Heart left ventricle (tissue), 16 donors: ENCODE data around the gene FBXL17. TPM values are rescaled to one million over a fixed set of nuclear protein-coding genes. Genes with fewer than 3 reads are reported as not detected.

ENCODE experiments used
- ATAC-seq, 4 donors: fragments of 200-7000 bp; cut with Tn5 transposase; one replicate each; pipeline ENCODE4 v1.9.1; 2020 to 2022; ENCODE audit warnings: moderate library complexity in 4 of 4, mild to moderate bottlenecking in 3 of 4, moderate number of reproducible peaks in 1 of 4
- DNase-seq, 5 donors: peaks; one replicate each; pipeline ENCODE4 v3.0.0-alpha.2; 2020
- H3K27ac ChIP-seq, 12 donors: fragments of 200-600 bp; sonication (generic) in 4 of 12; one replicate each; pipeline versions ENCODE4 v1.5.0 to v1.8.0; 2016 to 2022; ENCODE audit warnings: mild to moderate bottlenecking in 2 of 12
- H3K27me3 ChIP-seq, 9 donors: fragments of 200-600 bp; sonication (generic) in 2 of 9; one replicate each; pipeline versions ENCODE4 v1.5.1 to v1.8.0; 2016 to 2022; ENCODE audit warnings: mild to moderate bottlenecking in 3 of 9
- H3K36me3 ChIP-seq, 9 donors: fragments of 200-600 bp; sonication (generic) in 2 of 9; one replicate each; pipeline versions ENCODE4 v1.5.0 to v1.8.0; 2018 to 2022; ENCODE audit warnings: mild to moderate bottlenecking in 2 of 9
- H3K4me1 ChIP-seq, 12 donors: fragments of 200-600 bp; sonication (generic) in 4 of 12; one replicate each; pipeline versions ENCODE4 v1.5.0 to v1.8.0; 2016 to 2022; ENCODE audit warnings: mild to moderate bottlenecking in 3 of 12
- H3K4me3 ChIP-seq, 12 donors: fragments of 200-600 bp; sonication (generic) in 4 of 12; one replicate each; pipeline versions ENCODE4 v1.5.0 to v1.8.0; 2017 to 2022; ENCODE audit warnings: mild to moderate bottlenecking in 9 of 12, moderate library complexity in 4 of 12
- H3K9me3 ChIP-seq, 12 donors: fragments of 200-600 bp; sonication (generic) in 4 of 12; one replicate each; pipeline versions ENCODE4 v1.5.0 to v1.8.0; 2016 to 2022; ENCODE audit warnings: mild to moderate bottlenecking in 1 of 12
- POLR2A ChIP-seq, 2 donors: fragments of 450-650 bp; IDR thresholded peaks; one replicate each; pipeline ENCODE4 v1.6.1; 2017; ENCODE audit warnings: antibody characterized with exemption in 2 of 2, mild to moderate bottlenecking in 2 of 2, moderate library complexity in 2 of 2
- WGBS, 4 donors: extraction: QIAGEN DNeasy Blood & Tissue Kit in 2 of 4; methylation state at CpG; one replicate each; pipeline versions ENCODE4 v1.1.5 to v1.1.7; 2013 to 2018; 5-methylcytosine and 5-hydroxymethylcytosine counted together
- intact Hi-C, 10 donors: fragments of 100-400 bp; cut with DNase I; formaldehyde crosslinking; loops; one replicate each; pipeline versions ENCODE4 v1.11.1 to v1.14.2; 2022
- polyA plus RNA-seq, 2 donors: library from polyadenylated mRNA; stranded (reverse); fragments of 200-250 nt; gene quantifications; one replicate each; pipeline ENCODE4 v1.2.3, GENCODE V29; 2013
- total RNA-seq, 9 donors: library from RNA; depleted of rRNA in 2 of 9; stranded (reverse); fragments of >200 nt in 2 of 9; fragmentation: NEBNext Ultra II Directional in 3 of 9; extraction: Animal tissue kit (Norgen Biotek cat#: 25700) in 3 of 9; gene quantifications; one replicate each; pipeline versions ENCODE4 v1.1.0 to v1.2.4, GENCODE V29; 2016 to 2023
- TF ChIP-seq, protein P1 (sequence below), 12 donors: fragments of 200-600 bp; sonication (generic) in 4 of 12; IDR thresholded peaks; one replicate each; pipeline versions ENCODE4 v1.5.0 to v1.8.0; 2018 to 2022; ENCODE audit warnings: antibody characterized with exemption in 12 of 12, mild to moderate bottlenecking in 5 of 12
- donor health status: ischemic (EF 13 %, LVEDD 7.1; RV severe dilation, severe dysfunction).
- donor health status: healthy with polysubstance abuse.
- donor health status: DM: no; HTN: yes; CAD: no.
- donor health status: DM: no; HTN: no; CAD: no.
- donor health status: ischemic (EF 25% LVEDD 6.9; RV normal size, moderate dysfunction).
- donor health status: ischemic (EF 25% LVEDD 5.7; RV mildly dilated, moderate dysfunction).
- donor health status: healthy.
- donor health status: DM: yes; HTN: yes; CAD: no.
- donor health status: ischemic (EF 35%, LVEDD 5.7; RV mildly dilated, moderate dysfunction).
- donor health status: nonischemic (EF 11% LVEDD 7.7; RV severe dilation, severe dysfunction).
- donor health status: DM: yes; HTN: yes; CAD: no.
- donor health status: PGD.
- donor health status: ischemic (EF 29% LVEDD 5.4; RV normal size, mild dysfunction).
- donor health status: nonischemic (EF 23%, LVEDD 6.1; RV moderate dilation, normal function).

The FBXL17 gene
- total and polyA plus RNA-seq, 11 donors, result 10.2 to 39.4 (median 33.1) TPM

- H3K36me3 ChIP-seq, result no peaks in the 10 kb centered on the region
- no peaks in the 10 kb centered on the region for H3K9me3 ChIP-seq
- no peak overlapping the region for H3K27ac ChIP-seq
- TF ChIP-seq POLR2A (IDR thresholded peaks at IDR 0.05), result no peak
- TF ChIP-seq, protein P1, sequence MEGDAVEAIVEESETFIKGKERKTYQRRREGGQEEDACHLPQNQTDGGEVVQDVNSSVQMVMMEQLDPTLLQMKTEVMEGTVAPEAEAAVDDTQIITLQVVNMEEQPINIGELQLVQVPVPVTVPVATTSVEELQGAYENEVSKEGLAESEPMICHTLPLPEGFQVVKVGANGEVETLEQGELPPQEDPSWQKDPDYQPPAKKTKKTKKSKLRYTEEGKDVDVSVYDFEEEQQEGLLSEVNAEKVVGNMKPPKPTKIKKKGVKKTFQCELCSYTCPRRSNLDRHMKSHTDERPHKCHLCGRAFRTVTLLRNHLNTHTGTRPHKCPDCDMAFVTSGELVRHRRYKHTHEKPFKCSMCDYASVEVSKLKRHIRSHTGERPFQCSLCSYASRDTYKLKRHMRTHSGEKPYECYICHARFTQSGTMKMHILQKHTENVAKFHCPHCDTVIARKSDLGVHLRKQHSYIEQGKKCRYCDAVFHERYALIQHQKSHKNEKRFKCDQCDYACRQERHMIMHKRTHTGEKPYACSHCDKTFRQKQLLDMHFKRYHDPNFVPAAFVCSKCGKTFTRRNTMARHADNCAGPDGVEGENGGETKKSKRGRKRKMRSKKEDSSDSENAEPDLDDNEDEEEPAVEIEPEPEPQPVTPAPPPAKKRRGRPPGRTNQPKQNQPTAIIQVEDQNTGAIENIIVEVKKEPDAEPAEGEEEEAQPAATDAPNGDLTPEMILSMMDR (IDR thresholded peaks at IDR 0.05), result no peak
- H3K4me3 ChIP-seq, result no peak overlapping the region
- H3K4me1 ChIP-seq, result no peaks in the 10 kb centered on the region
- intact Hi-C loops, result no loop called here
- no peak for ATAC-seq
- no peak for DNase-seq
- no peaks in the 10 kb centered on the region for H3K27me3 ChIP-seq
- 75 to 86% (median 82%) methylated on average over 4 of the region's 4 CpGs for WGBS, 4 donors
Measured at GRCh38 chr5:107959573-107960279, 422.2 kb downstream of the FBXL17 start.

DNA sequence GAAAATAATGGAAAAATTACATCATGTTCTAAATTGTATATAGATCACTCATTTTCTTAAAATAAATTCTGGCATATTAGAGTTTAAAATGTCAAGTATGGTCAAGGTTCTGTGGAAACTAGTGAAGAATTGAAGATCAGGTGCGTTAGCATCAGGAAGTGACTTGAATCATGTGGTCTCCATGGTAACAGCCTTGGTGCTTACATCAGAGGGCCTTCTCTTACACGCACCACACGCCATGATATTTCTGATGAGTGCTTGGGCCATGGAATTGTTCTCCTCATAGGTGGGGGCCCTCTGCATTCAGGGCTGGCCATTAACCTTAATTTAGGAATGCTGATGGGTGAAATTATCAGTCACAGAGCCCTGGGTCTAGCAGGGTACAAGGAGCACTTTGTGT is 423.0 kb downstream of the FBXL17 start:
- Histone ChIP-seq H3K27ac (no peak overlapping the region), H3K4me1 (no peaks in the 10 kb centered on the region), H3K9me3 (no peaks in the 10 kb centered on the region), H3K36me3 (no peaks in the 10 kb centered on the region), H3K27me3 (no peaks in the 10 kb centered on the region), H3K4me3 (no peak overlapping the region)
- DNase-seq, result no peak
- TF ChIP-seq POLR2A (IDR thresholded peaks at IDR 0.05), result no peak
- TF ChIP-seq, protein P1 (IDR thresholded peaks at IDR 0.05), result no peak
- whole genome bisulfite sequencing, 4 donors, result 93 to 97% (median 94%) methylated on average over 3 of the region's 3 CpGs
- intact Hi-C loops, result no loop called here
- no peak for ATAC-seq

GRCh38 chr5:107958432-107958831 is 423.5 kb downstream of the FBXL17 start:
- Histone ChIP-seq H3K27me3 (no peaks in the 10 kb centered on the region), H3K9me3 (no peaks in the 10 kb centered on the region), H3K36me3 (no peaks in the 10 kb centered on the region), H3K4me1 (no peaks in the 10 kb centered on the region), H3K27ac (no peak overlapping the region), H3K4me3 (no peak overlapping the region)
- WGBS, 4 donors, result 93 to 97% (median 95%) methylated on average over 3 of the region's 3 CpGs
- no peak for ATAC-seq
- DNase-seq, result no peak
- TF ChIP-seq POLR2A (IDR thresholded peaks at IDR 0.05), result no peak
- TF ChIP-seq, protein P1 (IDR thresholded peaks at IDR 0.05), result no peak
- intact Hi-C loops, result no loop called here

DNA sequence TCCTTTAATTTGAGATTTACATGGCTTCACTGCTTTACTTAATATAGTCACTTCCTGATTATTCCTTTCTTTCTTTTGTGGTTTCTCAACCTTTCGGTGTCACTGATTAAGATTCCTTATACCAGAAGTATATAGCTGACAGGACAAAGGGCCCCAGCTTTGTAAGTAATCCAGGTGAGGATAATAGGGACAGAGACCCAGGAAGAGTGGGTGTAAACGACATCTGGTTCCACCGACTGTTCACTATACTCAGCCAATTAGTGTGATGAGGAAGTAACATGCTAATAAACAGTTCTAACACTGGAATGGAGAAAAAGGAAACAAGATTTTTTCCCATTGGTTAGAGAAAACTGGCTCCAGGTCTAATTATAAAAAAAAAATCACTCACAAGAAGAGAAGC is 424.8 kb downstream of the FBXL17 start:
- intact Hi-C loops, result no loop called here
- ATAC-seq, result no peak

More for the DNA sequence above, 424.8 kb downstream of the FBXL17 start:
- H3K36me3 ChIP-seq, result no peaks in the 10 kb centered on the region
- 71 to 78% (median 75%) methylated on average over 3 of the region's 3 CpGs for WGBS, 4 donors
- H3K4me3 ChIP-seq, result no peak overlapping the region
- no peaks in the 10 kb centered on the region for H3K4me1 ChIP-seq
- H3K9me3 ChIP-seq, result no peaks in the 10 kb centered on the region
- H3K27ac ChIP-seq, result no peak overlapping the region
- DNase-seq, result no peak
- H3K27me3 ChIP-seq, result no peaks in the 10 kb centered on the region
- TF ChIP-seq POLR2A (IDR thresholded peaks at IDR 0.05), result no peak
- TF ChIP-seq, protein P1 (IDR thresholded peaks at IDR 0.05), result no peak
